Activated CD4-positive, alpha-beta T cell treated with anti-CD3 and anti-CD28 coated beads for 24 hours (primary cell): ENCODE data around the gene COL7A1.
"Not testable (repeated sequence)": the region's sequence is repeated elsewhere in the genome, so short reads cannot be mapped to it uniquely, and the experiment has no call there.

ENCODE experiments used
- DNase-seq, 2 donors: peaks; one replicate each; pipeline ENCODE4 v3.0.0-alpha.2; 2020; ENCODE audit warnings: low read depth in 2 of 2

The COL7A1 gene

DNA sequence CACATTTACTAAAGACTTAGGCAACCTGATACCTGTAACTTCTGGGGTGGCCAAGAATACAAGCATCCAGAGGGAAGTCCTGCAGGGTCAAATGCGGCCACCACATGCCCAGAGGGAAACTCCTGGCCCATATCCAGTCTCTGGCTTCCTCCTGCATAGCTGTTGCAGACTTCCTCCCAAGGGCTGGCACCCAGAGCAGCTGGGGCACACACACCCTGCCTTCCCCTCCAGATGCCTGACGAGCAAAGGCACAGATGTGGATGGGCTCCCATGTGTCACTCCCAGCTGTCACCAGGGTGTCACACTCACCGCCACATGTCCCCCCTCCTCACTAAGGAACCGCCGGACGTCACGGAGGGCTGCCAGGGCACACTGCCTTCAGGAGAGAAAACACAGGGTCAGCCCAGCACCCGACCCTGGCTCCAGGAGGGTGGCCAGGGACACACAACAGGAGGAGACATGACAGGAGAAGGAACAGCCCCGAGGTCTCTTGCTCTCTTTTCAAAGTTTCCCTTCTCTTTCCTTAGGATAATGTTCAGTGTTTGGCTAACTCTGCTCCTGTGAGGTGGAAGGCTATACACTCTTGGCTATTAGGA is 51.8 kb downstream of the COL7A1 start:
- DNase-seq = no peak

DNA sequence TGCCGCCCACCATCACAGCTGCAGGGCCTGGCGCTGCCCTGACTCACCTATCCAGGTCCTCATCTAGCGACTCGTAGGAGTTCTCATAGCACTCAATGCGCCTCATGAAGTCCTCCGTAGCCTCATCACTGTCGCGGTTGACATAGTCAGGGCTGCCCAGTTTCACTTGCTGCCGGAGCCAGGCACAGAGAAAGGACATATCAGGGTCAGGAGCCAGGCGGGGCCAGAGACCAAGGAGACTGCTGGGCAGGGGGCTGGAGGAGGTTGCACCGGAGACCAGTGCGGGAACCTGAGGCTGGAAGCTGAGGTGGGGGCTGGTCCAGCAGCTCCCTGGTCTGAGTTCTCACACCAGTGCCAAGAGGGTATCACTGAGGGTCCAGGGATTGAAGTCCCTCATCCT is 56.7 kb downstream of the COL7A1 start:
- no peak for DNase-seq

- no peak for DNase-seq
These were observed 58.3 kb downstream of the COL7A1 start for GRCh38 chr3:48536785-48537184.

- no peak for DNase-seq
These were observed 59.0 kb downstream of the COL7A1 start for GRCh38 chr3:48536116-48536515.

GRCh38 chr3:48535578-48535977 is 59.6 kb downstream of the COL7A1 start:
- no peak for DNase-seq

GRCh38 chr3:48532977-48533337 is 62.2 kb downstream of the COL7A1 start:
- DNase-seq = no peak

- DNase-seq = no peak
These were observed 62.7 kb downstream of the COL7A1 start for GRCh38 chr3:48532271-48532976.

- DNase-seq = not testable (repeated sequence)
These were observed 64.4 kb downstream of the COL7A1 start for GRCh38 chr3:48530701-48531100.

- no peak for DNase-seq
These were observed 66.4 kb downstream of the COL7A1 start for GRCh38 chr3:48528754-48529153.

- no peak for DNase-seq
These were observed 67.1 kb downstream of the COL7A1 start for GRCh38 chr3:48528048-48528447.

DNA sequence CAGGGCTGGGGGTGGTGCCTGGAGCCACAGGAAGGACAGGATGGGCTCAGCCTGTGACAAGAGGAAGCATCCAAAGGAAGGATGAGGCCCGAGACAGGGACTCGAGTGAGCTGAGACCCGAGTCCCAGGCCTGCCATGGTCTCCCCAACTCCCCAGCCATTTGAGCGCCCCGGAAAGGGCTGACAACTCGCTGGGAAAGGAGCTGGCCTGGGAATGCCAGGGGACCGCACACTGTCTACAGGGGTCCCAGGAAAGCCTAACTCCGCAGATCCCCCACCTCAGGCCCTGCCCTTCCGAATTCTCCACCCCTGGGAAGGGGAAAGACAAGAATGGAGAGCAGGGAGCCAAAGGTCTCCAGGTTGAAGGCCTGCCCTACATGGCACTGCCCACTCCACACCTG is 70.2 kb downstream of the COL7A1 start:
- DNase-seq = no peak

DNA sequence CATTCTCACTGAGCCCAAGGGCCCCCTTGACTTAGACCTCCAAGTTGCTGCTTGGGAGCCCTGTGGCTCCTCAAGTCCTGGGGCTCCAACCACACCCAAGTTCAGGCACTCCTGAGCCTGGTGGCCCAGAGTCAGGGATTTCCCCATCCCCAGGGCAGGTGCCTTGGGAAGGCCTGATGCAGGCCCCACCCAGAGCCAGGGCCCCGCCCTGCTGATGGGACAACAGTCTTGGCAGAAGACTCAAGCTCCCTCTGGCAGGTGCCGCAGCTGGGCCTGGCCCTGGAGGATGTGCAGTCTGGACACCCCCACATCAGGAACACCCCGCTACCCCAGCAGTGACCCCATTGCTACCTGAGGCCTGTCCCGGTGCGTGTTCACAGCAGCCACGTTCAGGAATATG is 73.5 kb downstream of the COL7A1 start:
- DNase-seq = no peak

- DNase-seq = no peak
These were observed 75.9 kb downstream of the COL7A1 start for GRCh38 chr3:48519277-48519643.

DNA sequence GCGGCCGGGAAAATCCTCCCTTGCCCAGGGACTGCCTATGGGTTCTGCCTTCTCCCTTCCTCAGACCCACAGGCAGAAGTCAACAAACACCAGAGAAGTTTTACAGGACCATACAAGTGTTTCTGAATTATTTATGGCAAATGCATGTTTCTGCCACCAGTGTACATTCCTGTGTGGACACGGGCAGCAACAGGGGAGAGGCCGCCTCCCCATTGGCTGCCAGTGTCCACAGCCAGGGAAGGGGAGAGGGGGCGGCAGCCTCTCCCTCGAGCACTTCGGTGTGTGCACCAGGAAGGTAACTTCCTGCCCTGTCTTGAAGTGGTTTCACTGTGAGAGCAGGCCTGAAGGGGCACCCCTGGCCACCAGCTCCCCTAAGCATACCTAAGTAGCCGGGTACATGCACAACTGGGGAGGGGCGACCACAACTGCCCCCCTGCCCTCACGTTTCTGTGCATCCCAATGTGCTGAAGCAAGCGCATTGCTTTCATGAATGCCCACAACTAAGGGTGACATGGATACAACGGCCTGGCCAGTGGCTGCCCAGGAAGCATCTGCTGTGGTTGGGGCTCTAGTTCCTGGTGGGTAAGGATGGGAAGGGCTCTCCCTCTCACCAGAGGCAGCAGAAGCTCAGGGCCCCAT is 76.4 kb downstream of the COL7A1 start:
- no peak for DNase-seq

DNA sequence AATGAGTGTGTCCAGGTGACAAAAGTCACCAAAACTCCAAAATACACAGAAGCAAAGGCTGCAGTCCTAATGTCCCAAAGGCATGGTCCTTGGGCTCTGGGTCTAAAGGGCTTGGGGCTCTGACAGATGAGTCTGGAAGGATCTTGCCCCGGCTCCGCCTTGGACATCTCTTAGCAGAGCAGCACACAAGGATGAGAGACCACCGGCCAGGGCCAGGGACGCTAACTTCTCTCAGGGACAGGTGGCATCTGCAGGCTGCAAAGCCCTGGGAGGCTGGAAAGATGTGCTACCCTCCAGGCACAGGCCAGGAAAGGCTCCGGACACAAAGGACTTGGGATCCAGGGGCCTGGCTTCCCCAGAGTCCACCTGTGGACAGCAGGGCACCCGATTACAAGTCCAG is 77.1 kb downstream of the COL7A1 start:
- no peak for DNase-seq

GRCh38 chr3:48516571-48516970 is 78.6 kb downstream of the COL7A1 start:
- no peak for DNase-seq

DNA sequence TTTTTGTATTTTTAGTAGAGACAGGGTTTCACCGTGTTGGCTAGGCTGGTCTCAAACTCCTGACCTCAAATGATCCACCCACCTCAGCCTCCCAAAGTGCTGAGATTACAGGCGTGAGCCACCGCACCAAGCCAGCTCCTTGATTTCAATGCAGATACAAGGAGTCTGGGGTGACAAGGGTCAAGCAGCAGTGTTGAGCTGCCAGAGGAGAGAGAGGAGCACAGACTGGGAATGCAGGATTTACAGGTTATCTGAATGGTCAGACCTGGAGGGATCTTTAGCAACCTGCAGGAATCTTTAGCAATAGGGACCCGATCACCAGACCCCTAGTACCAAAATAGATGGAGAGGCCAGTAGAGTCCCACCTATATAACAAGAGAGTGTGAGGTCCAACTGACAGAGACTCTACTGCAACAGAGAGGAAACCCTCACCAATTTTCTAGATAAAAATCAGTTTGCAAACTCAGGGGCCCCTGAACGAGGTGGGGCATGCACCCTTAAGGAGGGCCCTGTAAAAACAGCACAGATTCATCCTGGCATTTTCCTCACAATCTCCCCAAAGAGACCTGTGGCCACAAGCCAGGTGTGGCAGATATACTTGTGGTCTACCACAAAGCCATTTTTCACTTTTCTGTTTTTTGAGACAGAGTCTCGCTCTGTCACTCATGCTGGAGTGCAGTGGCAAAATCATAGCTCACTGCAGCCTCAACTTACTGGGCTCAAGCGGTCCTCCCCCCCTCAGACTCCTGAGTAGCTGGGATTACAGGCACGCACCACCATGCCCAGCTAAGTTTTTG is 80.5 kb downstream of the COL7A1 start:
- no peak for DNase-seq
